H1 (cell line): ENCODE measurements around the gene CYP2B6. TPM values are rescaled to one million over a fixed set of nuclear protein-coding genes. Genes with fewer than 3 reads are reported as not detected.

Experiments used
- POLR2A ChIP-seq, 2 experiments: IDR thresholded peaks; 1 replicate in 1 of 2; 2 replicates in 1 of 2; pipeline ENCODE4 v1.6.1; 2011; ENCODE audit warnings: low read depth in 2 of 2, low read length in 2 of 2, mild to moderate bottlenecking in 2 of 2; ENCODE audit errors: control extremely low read depth in 1 of 2
- polyA plus RNA-seq, 7 experiments: library from polyadenylated mRNA; depleted of rRNA in 3 of 7; stranded (reverse) in 5 of 7; unstranded in 2 of 7; fragments of >200 nt in 5 of 7; fragments of 200-250 nt in 2 of 7; gene quantifications; 1 replicate in 5 of 7; 2 replicates in 1 of 7; 4 replicates in 1 of 7; pipeline versions ENCODE4 v1.2.1 to v1.2.3, GENCODE V29; 2011 to 2013; ENCODE audit warnings: missing spikeins in 2 of 7, mixed read lengths in 2 of 7
- total RNA-seq: library from RNA; stranded (reverse); fragmentation: NEBNext Ultra II Directional; extraction: Animal tissue kit (Norgen Biotek cat#: 25700); gene quantifications from 2 replicates; pipeline ENCODE4 v1.2.1, GENCODE V29; 2021
- TF ChIP-seq, protein P1 (sequence below): IDR thresholded peaks from 2 replicates; pipeline ENCODE4 v1.6.1; 2012; ENCODE audit warnings: low read length, inconsistent platforms

Gene CYP2B6
- total and polyA plus RNA-seq, 2 of the 8 experiments (the other 6 are each of a cell fraction or from before 2014, with no cell fraction given), result 2.8 to 5.4 TPM

GRCh38 chr19:40947573-40947972, 43.5 kb upstream of the CYP2B6 start (continued):
- TF ChIP-seq, protein P1, sequence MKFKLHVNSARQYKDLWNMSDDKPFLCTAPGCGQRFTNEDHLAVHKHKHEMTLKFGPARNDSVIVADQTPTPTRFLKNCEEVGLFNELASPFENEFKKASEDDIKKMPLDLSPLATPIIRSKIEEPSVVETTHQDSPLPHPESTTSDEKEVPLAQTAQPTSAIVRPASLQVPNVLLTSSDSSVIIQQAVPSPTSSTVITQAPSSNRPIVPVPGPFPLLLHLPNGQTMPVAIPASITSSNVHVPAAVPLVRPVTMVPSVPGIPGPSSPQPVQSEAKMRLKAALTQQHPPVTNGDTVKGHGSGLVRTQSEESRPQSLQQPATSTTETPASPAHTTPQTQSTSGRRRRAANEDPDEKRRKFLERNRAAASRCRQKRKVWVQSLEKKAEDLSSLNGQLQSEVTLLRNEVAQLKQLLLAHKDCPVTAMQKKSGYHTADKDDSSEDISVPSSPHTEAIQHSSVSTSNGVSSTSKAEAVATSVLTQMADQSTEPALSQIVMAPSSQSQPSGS, result no peak
- TF ChIP-seq POLR2A (IDR thresholded peaks at IDR 0.05; ENCODE audit: control extremely low read depth in 1 of 2, low read depth in 2 of 2, low read length in 2 of 2), result no peak
